Measurements from ENCODE around the gene KIAA1191.
"Not testable (repeated sequence)": the region's sequence is repeated elsewhere in the genome, so short reads cannot be mapped to it uniquely, and the experiment has no call there.

The KIAA1191 gene

GRCh38 chr5:176361437-176362232, at the start of gene KIAA1191:
KIAA1191 (minus strand) TSS chr5:176361764; CDS start chr5:176359508, 2,256 bp downstream.
- peak; percentile 83 to 92 for DNase-seq (ENCODE audit: low read depth in 1 of 2, low spot score in 1 of 2)
- in situ Hi-C loops (cut with HindIII; ENCODE audit: low pct_unique_long_range_greater_than_20kb, low sequenced_read_pairs): no loop called here
- TF ChIP-seq JUND (IDR thresholded peaks at IDR 0.05; ENCODE audit: low read depth): no peak

DNA sequence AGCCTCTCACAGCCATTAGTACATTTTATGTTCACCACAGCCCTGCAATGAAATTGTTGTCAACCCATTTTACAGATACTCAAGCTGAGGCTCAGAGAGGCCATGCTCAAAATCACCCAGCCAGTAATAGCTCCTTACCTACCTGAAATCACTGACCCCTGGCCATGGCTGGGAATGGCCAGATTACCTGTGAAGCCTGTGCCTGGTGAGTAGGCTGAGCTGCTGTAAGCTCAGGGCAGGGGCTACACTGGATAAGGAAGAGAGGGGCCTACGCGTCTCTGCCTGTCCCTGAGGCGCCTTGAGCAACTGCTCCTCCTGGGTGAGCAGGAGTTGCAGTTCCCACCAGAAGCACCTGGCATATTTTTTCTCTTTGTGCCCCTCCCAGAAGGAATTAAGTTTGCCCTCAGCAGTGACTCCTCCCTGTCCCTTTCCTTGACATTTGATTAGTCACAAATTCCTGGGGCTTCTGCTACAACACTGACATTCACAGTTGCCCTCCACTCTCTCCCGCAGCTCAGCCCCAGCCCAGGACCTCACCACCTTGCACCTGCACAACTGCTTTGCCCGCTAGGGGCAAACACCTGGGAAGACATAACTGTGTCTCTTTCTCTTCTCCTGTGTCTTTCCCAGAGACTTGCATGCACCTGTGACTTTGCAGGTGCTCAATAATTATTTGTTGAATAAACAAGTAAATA, 49.1 kb upstream of the KIAA1191 start:
- in situ Hi-C loops (cut with HindIII; ENCODE audit: low pct_unique_long_range_greater_than_20kb, low sequenced_read_pairs): no loop called here
- TF ChIP-seq JUND (IDR thresholded peaks at IDR 0.05; ENCODE audit: low read depth): no peak
- no peak for DNase-seq (ENCODE audit: low read depth in 1 of 2, low spot score in 1 of 2)

DNA sequence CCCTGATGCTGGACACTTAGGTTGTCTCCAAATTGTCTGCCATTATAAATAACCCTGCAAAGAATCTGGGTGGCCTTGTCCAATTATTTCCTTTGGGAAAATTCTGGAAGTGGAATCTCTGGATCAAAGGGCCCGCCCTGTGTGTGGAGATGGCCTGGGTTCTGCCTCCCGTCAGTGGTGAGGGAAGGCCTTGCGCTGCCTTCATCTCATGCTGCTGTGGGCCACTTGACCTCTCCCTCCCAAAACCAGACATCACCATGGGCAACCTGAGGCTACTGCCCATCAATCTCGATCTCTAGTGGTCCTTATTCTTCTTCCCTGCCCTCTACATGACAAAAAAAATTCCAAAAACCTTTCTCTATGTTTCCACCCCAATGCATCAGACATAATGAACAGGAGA, 48.2 kb upstream of the KIAA1191 start:
- TF ChIP-seq JUND (IDR thresholded peaks at IDR 0.05; ENCODE audit: low read depth): no peak
- in situ Hi-C loops (cut with HindIII; ENCODE audit: low pct_unique_long_range_greater_than_20kb, low sequenced_read_pairs): no loop called here
- DNase-seq (ENCODE audit: low read depth in 1 of 2, low spot score in 1 of 2): no peak

DNA sequence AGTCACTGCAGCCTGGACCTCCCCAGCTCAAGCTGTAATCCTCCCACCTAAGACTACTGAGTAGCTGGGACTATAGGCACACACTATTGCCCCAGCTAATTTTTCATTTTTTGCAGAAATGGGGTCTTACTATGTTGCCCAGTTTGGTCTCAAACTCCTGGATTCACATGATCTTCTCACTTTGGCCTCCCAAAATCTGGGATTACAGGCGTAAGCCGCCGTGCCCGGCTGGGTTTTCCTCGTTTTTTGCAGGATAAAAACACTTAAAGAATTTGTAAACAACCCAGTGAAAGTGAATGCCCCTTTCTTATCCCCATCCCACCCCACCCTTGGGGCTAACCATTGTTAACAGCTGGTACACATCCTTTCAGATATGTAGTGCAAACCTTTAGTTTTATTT, 47.0 kb upstream of the KIAA1191 start:
- no peak for DNase-seq (ENCODE audit: low read depth in 1 of 2, low spot score in 1 of 2)
- in situ Hi-C loops (cut with HindIII; ENCODE audit: low pct_unique_long_range_greater_than_20kb, low sequenced_read_pairs): no loop called here
- TF ChIP-seq JUND (IDR thresholded peaks at IDR 0.05; ENCODE audit: low read depth): no peak

GRCh38 chr5:176408252-176408573, 46.6 kb upstream of the KIAA1191 start:
- in situ Hi-C loops (cut with HindIII; ENCODE audit: low pct_unique_long_range_greater_than_20kb, low sequenced_read_pairs): not testable (repeated sequence)

DNA sequence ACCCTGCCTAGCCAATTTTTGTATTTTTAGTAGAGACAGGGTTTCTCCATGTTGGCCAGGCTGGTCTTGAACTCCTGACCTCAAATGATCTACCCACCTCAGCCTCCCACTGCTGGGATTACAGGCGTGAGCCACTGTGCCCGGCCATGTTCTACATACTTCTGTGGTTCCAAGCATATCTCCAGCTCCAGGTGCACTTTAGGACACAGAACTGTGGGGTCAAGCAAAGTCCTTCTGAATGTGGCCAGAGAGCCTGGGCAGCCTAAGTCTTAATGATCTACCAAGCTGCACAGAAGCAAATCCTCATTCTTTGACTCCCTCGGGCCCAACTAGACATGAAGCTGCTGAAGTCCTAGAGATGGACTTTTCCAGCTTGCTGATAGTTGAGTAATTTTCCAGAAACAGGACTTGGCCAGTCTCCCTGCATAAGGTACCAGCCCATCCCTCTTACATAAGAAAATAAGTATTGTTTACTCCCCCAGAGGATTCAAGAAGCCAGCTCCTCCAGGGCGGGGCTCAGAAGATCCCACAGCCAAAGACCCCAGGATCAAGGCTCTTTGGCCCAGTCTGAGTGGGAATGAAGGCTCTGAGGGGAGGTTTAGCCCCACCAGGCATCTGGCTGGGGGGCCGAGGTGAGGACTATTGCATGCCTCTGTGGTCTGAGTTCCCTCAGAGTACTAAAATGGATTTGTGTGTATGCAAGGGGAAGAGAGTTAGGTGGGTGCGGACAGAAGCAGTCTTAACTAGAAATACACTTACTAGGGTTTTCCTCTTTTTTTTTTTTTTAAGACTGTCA, 46.1 kb upstream of the KIAA1191 start:
- TF ChIP-seq JUND (IDR thresholded peaks at IDR 0.05; ENCODE audit: low read depth): no peak
- no peak for DNase-seq (ENCODE audit: low read depth in 1 of 2, low spot score in 1 of 2)

More at GRCh38 chr5:176408252-176408573, 46.6 kb upstream of the KIAA1191 start:
- DNase-seq (ENCODE audit: low read depth in 1 of 2, low spot score in 1 of 2): not testable (repeated sequence)

DNA sequence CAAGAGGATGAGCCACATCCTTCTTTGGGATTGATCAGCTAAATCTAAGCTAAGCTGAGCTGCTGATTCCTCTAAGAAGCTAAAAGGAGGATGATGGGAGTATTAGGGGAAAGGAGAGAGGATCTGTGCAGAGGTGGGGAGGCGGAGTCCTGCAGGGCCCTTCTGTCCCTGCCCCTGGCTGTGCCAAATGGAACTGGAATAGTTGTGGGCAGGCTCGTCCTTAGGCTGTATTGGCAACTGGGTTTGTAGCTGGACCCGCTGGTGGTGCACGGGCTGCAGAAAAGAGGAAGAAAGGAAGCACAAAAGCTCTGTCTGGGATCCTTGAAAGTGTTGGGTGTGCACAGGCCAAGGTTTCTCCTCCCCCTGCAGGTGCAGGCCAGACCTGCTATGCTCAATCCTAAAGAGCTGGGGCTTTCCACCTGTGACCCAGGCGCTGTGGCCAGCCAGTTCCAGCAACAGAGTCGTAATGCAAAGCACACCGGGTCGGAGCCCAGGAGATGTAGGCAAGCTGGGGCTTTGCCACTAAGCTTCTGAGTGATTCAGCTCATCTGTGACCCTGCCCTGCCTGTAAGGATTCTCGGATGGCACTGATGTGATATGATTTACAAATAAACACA, 45.0 kb upstream of the KIAA1191 start:
- no peak for DNase-seq (ENCODE audit: low read depth in 1 of 2, low spot score in 1 of 2)
- in situ Hi-C loops (cut with HindIII; ENCODE audit: low pct_unique_long_range_greater_than_20kb, low sequenced_read_pairs): no loop called here
- no peak for TF ChIP-seq JUND (IDR thresholded peaks at IDR 0.05; ENCODE audit: low read depth)

More for the DNA sequence above, 46.1 kb upstream of the KIAA1191 start:
- in situ Hi-C loops (cut with HindIII; ENCODE audit: low pct_unique_long_range_greater_than_20kb, low sequenced_read_pairs): no loop called here

DNA sequence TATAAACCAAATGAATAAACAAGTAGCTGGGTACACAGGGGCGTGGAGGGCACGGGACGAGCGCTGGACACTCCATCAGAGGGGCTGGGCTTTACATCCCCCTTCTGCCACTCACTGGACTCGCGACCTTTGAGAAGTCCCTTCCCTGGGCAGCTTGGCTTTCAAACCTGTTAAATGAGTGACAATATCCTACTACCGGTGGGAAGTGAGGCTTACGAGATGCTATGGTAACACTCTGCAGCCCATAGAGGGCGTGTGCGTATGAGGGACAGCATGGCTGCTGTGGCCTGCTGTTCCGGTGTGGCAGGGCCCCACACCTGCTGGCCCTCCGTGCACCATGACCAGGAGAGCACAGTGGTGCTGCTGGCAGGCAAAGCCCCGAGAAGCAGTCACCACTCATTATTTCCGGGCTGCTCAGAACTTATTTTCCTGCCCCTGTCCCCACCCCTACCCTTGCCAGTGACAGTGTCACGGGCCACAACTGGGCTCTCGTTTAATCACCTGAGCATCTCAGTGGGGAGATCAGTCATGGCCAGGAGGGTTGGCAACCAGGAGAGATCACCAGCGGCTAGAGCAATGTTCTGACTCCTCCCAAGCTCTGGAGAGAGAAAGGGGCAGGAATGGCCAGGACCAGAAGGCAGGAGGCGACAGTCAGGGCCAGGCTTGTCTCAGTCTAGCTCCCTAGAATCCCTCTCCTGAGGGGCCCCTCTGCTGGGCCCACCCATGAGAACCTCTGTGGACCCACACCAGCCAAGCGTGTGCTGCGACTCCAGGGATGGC, 44.3 kb upstream of the KIAA1191 start:
- in situ Hi-C loops (cut with HindIII; ENCODE audit: low pct_unique_long_range_greater_than_20kb, low sequenced_read_pairs): no loop called here
- no peak for DNase-seq (ENCODE audit: low read depth in 1 of 2, low spot score in 1 of 2)
- TF ChIP-seq JUND (IDR thresholded peaks at IDR 0.05; ENCODE audit: low read depth): no peak

- no peak for DNase-seq (ENCODE audit: low read depth in 1 of 2, low spot score in 1 of 2)
- in situ Hi-C loops (cut with HindIII; ENCODE audit: low pct_unique_long_range_greater_than_20kb, low sequenced_read_pairs): no loop called here
- TF ChIP-seq JUND (IDR thresholded peaks at IDR 0.05; ENCODE audit: low read depth): no peak
Observed at GRCh38 chr5:176401281-176402205, 40.0 kb upstream of the KIAA1191 start.

DNA sequence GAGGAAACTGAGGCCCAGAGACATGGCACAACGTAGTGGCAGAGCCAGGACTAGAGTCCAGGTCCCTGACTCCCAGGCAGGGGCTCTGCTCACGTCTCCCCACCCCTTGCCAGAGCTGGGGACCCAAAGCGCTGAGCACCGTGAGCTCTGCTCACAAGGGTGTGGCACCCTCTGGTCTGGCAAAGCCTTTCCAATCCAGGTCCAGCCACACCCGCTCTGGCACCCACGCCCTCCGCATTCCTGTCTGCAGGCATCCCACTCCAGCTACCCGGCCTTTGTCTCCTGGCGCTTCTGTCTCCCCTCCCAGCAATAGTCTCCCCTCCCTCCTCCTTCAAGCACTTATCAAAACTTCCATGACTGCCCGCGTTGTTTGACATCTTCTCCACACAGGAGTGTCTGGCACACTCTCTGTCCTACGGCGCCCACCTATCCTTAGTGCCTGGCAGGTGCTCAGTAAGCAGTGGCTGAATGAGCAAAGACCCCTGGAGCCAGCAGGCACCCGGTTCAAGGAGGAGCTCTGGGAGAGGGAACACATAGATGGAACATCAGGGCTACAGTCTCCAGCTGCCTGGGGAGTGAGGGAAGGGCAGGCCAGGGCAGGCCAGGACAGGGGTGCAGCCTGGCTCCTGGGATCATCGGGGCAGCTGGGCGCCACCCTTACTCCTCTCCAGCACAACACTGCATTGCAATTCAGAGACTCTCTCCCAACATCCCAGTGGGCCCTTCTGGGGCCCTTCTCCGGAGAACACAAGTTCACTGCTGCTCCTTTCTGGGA, 39.0 kb upstream of the KIAA1191 start:
- DNase-seq (ENCODE audit: low read depth in 1 of 2, low spot score in 1 of 2): no peak
- no peak for TF ChIP-seq JUND (IDR thresholded peaks at IDR 0.05; ENCODE audit: low read depth)
- in situ Hi-C loops (cut with HindIII; ENCODE audit: low pct_unique_long_range_greater_than_20kb, low sequenced_read_pairs): no loop called here
